GM12874 (cell line): ENCODE measurements around the gene GHRL.

Source experiments
- CTCF ChIP-seq: IDR thresholded peaks from 2 replicates; pipeline ENCODE4 v1.5.1; 2011; ENCODE audit warnings: low read depth, mild to moderate bottlenecking, control low read depth, low read length, moderate library complexity; ENCODE audit not compliant: insufficient read depth

Gene GHRL

GRCh38 chr3:10269443-10269842 lies 23.3 kb downstream of the GHRL start:
- no peak for TF ChIP-seq CTCF

GRCh38 chr3:10268930-10269329 lies 23.8 kb downstream of the GHRL start:
- no peak for TF ChIP-seq CTCF

GRCh38 chr3:10268116-10268515 lies 24.6 kb downstream of the GHRL start:
- TF ChIP-seq CTCF = no peak

- no peak for TF ChIP-seq CTCF
These were observed 26.9 kb downstream of the GHRL start for GRCh38 chr3:10265833-10266232.

GRCh38 chr3:10263646-10264363 lies 28.9 kb downstream of the GHRL start:
- TF ChIP-seq CTCF = peak; percentile 51; the same call in 1 of the 2 replicates

DNA sequence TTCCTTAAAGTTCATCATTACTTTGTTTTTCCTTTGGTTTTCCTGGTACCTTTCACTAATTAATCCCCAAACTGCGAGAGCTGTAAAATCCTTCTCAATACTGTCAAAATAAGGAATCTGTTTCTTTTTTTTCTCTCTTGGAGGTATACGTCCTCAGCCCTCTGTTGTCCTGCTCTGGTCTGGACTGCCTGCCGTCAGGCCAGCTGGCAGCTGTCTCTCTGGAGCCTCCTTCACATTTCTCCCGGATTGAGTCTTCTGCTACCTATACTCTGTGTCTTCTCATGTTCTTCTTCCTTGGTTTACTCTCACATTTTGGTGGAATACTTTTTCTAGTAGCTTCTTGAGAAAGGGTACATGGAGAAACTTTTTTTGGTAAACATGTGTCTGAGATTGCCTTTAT lies 30.7 kb downstream of the GHRL start:
- no peak for TF ChIP-seq CTCF

- TF ChIP-seq CTCF = no peak
These were observed 32.5 kb downstream of the GHRL start for GRCh38 chr3:10260211-10260701.
